ENCODE results near the gene IRS1.

Gene IRS1

DNA sequence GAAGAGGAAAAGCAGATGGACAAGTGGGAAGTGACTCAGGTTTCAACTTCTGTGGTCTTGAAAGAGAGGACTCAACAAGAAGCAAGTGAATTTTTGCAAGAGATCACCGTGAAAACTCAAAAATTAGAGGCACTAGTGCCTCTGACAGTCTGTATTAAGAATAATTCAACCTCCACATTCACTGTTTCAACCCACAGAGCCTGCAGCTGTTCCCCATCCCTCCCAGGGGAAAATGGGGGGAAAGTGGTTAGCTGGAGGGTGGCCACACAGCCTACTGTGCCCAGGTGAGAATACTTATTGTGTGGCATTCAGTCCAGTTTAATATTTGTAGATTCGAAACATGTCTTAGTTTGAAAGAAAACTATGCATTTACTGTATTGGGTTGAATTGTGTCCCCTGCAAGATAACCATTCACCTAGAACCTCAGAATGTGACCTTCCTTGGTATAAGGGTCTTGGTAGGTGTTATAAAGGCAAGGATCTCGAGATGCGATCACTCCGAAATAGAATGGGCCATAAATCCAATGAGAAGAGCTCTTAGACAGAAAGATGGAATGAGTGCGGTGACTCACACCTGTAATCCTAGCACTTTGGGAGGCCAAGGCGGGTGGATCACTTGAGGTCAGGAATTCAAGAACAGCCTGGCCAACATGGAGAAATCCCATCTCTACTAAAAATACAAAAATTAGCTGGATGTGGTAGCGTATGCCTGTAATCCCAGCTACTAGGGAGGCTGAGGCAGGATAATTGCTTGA, 94.3 kb downstream of the IRS1 start:
- in situ Hi-C loops (cut with MboI; ENCODE audit: low sequenced_read_pairs): no loop called here
- Histone ChIP-seq H3K27me3 (ENCODE audit: low read depth) (peaks cover 2% of the 10 kb centered on the region), H3K4me1 (no peaks in the 10 kb centered on the region), H3K36me3 (replicated peaks) (no peaks in the 10 kb centered on the region), H3K9me3 (no peaks in the 10 kb centered on the region), H3K4me3 (no peak overlapping the region)
- no peak for DNase-seq (ENCODE audit: low spot score in 2 of 2)

DNA sequence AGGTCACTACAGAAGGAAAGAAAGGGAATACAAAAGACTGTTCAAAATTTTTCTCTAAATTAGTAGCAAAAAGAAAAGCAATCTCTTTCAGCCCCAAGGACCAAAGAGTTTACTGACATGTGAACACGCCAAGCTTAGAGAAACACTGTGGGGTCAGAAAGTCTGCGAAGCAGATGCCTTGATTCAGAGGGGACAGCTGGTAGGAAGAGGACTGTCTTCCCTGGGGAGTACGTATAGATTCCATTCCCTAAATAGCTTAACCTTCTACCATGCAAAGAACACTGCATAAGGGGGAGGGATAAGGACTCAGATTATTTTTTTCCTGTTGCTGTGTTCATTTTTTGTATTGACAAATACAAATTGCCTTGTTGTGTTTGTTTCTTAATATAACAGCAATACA, 96.1 kb downstream of the IRS1 start:
- H3K9me3 ChIP-seq: no peaks in the 10 kb centered on the region
- H3K27me3 ChIP-seq (ENCODE audit: low read depth): peaks cover 2% of the 10 kb centered on the region
- DNase-seq (ENCODE audit: low spot score in 2 of 2): no peak
- H3K4me3 ChIP-seq: no peak overlapping the region
- H3K4me1 ChIP-seq: no peaks in the 10 kb centered on the region
- H3K36me3 ChIP-seq (replicated peaks): no peaks in the 10 kb centered on the region
- in situ Hi-C loops (cut with MboI; ENCODE audit: low sequenced_read_pairs): no loop called here

DNA sequence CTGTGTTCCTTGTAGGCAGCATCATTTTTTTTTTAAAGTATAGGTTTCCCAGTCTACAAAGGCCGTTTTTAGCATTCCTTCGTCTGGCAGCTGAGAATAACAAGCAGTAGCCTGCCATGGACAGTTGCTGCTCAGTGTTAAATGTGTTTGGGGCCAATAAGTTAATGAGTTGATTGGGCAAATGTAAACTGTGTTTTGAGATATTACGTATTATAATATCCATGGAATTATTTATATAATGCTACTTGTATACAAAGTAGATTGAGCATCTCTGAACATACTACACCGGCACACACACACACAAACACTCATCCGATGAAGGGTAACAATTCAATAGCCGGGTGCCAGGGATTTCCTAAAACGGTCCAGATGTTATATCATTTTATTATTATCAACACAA, 97.2 kb downstream of the IRS1 start:
- Histone ChIP-seq H3K27me3 (ENCODE audit: low read depth) (peaks cover 2% of the 10 kb centered on the region), H3K4me3 (no peak overlapping the region), H3K36me3 (replicated peaks) (no peaks in the 10 kb centered on the region), H3K9me3 (no peaks in the 10 kb centered on the region), H3K4me1 (no peaks in the 10 kb centered on the region)
- DNase-seq (ENCODE audit: low spot score in 2 of 2): no peak
- in situ Hi-C loops (cut with MboI; ENCODE audit: low sequenced_read_pairs): no loop called here

DNA sequence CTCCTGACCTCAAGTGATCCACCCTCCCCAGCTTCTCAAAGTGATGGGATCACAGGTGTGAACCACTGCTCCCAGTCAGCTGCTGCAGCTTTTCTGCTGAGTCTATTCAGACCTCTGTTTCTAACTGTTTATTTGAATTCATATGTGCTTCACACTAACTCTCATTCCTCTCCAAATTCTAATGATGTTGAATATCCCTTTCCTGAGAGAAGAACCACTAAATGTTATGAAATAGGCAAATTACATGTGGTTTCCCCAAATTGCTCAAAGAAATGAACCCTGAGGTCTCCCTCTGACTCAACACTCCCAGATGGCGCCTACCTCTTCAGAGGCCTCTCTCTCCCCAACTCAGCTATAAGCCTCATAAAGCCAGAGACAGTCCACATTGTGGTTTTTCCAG, 98.6 kb downstream of the IRS1 start:
- Histone ChIP-seq H3K4me3 (no peak overlapping the region), H3K36me3 (replicated peaks) (no peaks in the 10 kb centered on the region), H3K27me3 (ENCODE audit: low read depth) (peaks cover 2% of the 10 kb centered on the region), H3K9me3 (no peaks in the 10 kb centered on the region), H3K4me1 (peaks cover 3% of the 10 kb centered on the region; the same call in 1 of the 2 replicates)
- in situ Hi-C loops (cut with MboI; ENCODE audit: low sequenced_read_pairs): no loop called here
- no peak for DNase-seq (ENCODE audit: low spot score in 2 of 2)

DNA sequence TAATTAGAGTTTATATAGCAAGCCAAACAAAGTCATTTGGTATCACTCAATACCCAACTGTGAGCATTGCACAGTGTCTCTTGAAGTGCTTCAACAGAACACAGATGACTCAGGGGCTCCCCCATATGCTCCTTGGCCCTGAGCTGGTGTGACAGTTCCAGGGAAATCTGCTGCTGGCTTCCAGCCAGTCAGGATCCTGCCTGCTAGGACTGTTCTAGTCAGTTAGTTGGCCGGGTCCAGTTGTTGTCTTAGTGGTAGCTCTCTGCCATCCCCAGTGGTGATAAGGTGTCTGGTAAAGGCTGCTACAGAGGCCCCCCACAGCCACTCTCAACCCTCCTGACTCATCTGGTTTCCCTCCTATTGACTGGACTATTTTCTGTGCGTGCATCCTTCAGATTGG, 100.3 kb downstream of the IRS1 start:
- Histone ChIP-seq H3K27me3 (ENCODE audit: low read depth) (peaks cover 2% of the 10 kb centered on the region), H3K9me3 (no peaks in the 10 kb centered on the region), H3K4me3 (no peak overlapping the region), H3K36me3 (replicated peaks) (no peaks in the 10 kb centered on the region), H3K4me1 (peaks cover 8% of the 10 kb centered on the region)
- DNase-seq (ENCODE audit: low spot score in 2 of 2): no peak
- in situ Hi-C loops (cut with MboI; ENCODE audit: low sequenced_read_pairs): no loop called here

DNA sequence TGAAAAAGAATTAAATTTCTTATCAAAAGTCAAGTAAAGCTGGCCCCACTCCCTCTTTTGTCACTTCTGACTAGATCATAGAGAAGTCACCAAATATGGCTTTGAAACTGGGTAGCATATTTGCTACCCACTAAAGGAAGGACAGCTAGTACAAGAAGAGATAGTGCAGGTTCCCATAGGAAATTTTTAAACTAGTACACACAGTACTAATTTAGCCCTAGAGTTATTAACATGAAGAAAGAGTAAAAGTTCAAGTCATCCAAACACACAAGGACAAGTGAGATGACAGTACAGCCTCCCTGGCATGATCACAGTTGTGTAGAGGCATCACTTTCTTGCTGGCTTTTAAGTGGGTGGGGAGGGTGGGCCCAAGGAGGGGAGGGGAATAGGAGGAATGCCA, 100.9 kb downstream of the IRS1 start:
- Histone ChIP-seq H3K27me3 (ENCODE audit: low read depth) (peaks cover 2% of the 10 kb centered on the region; the same call in 1 of the 2 replicates), H3K4me3 (no peak overlapping the region), H3K36me3 (replicated peaks) (no peaks in the 10 kb centered on the region), H3K4me1 (peaks cover 8% of the 10 kb centered on the region), H3K9me3 (no peaks in the 10 kb centered on the region)
- in situ Hi-C loops (cut with MboI; ENCODE audit: low sequenced_read_pairs): no loop called here
- no peak for DNase-seq (ENCODE audit: low spot score in 2 of 2)

DNA sequence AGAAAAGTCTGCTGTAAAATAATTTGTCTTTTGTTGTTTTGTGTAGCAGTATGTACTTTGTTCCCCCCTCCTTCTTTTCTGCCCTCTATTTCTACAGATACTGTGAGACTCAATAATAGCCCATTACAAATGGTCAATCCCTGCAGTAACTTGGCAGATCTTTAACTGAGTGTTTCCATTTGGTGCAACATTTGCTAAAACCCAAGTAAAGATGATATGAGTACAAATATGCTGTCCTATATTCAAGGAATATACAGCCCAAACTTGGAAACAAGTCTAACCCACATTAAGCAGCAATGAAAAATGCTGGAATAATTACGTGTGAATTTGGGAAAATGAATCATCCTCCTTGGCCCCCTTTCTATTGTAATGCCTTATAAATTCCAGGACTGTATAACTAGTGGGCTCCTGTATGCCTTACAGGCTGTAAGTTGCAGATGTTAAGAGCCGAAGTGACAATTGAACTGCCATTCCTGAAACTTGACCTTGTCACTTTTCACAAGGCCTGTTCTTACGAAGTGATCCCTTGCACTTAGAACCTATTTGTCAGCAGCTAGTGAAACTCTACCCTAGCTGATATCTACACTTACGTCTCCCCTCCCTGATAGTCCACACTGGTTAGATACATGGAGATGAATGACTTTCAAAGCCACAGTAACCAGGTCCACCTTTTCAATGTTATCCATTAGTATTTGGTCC, 104.9 kb downstream of the IRS1 start:
- Histone ChIP-seq H3K4me3 (no peak overlapping the region), H3K9me3 (no peaks in the 10 kb centered on the region), H3K27me3 (ENCODE audit: low read depth) (no peaks in the 10 kb centered on the region), H3K4me1 (peaks cover 8% of the 10 kb centered on the region), H3K36me3 (replicated peaks) (no peaks in the 10 kb centered on the region)
- in situ Hi-C loops (cut with MboI; ENCODE audit: low sequenced_read_pairs): no loop called here
- no peak for DNase-seq (ENCODE audit: low spot score in 2 of 2)

DNA sequence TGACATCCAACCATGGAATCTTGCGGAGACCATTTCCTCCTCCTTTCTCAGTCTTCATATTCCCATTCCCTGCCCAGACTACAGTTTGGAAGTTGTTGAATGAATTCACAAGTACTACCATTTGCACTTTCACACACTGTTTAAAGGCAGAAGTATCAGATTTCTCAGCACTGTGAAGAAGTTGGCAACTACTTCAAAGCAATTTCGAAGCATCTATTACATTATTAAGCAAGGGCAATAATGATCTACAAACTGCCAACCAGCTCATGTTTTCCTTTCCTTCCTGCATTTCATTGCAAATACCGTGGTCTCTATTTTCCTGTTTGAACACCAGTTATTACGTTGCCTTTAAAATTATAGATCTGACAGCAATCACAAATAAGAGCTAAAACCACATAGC, 105.5 kb downstream of the IRS1 start:
- Histone ChIP-seq H3K4me1 (peaks cover 8% of the 10 kb centered on the region), H3K36me3 (replicated peaks) (no peaks in the 10 kb centered on the region), H3K27me3 (ENCODE audit: low read depth) (no peaks in the 10 kb centered on the region), H3K9me3 (no peaks in the 10 kb centered on the region), H3K4me3 (no peak overlapping the region)
- no peak for DNase-seq (ENCODE audit: low spot score in 2 of 2)
- in situ Hi-C loops (cut with MboI; ENCODE audit: low sequenced_read_pairs): no loop called here

DNA sequence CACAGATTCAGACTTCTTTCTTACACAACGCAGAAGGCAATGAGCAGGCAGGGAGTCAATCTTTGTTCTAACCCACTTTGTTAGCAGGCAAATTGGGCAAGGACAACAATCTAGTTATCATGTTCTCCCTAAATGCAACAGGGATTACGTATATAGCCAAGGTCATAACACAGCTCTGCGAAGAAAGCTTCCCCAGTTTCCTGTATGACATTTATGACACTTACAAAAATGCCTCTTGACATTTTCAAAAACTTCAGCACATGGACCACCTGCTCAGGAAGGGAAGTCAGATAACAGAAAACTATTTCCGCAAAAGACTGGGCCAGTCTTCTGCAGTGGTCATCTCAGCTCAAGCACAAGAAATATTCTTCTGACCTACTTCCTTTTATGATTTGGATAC, 106.1 kb downstream of the IRS1 start:
- H3K4me1 ChIP-seq: peaks cover 8% of the 10 kb centered on the region

DNA sequence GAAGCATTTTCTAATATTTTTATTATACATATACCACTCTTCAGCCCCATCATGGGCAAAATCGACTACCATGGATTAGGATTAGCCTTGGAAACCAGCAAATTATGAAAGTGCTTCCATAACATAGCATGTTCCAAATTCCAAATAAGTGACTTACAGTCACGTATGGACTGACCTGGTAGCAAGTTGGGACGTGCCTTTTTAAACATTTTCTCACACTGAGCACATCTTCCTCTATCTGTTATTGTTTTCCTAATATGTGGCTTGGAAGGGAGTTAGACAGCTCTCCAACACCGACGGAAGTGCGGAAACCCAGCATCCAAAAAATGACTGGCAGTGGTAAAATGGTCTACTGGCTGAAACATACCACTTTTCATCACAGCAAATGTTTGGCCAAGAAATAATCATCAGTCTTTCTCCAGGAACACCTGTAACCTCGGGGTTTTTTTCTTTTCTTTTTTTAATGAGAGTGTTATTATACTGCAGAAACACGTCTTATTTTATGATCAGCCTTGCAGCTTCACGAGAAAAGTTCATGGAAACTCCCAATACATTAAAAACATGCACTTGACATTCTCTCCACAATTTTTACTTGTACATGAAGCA, 107.0 kb downstream of the IRS1 start:
- peaks cover 8% of the 10 kb centered on the region for H3K4me1 ChIP-seq

More for the DNA sequence above, 106.1 kb downstream of the IRS1 start:
- H3K36me3 ChIP-seq (replicated peaks): no peaks in the 10 kb centered on the region
- no peak for DNase-seq (ENCODE audit: low spot score in 2 of 2)
- in situ Hi-C loops (cut with MboI; ENCODE audit: low sequenced_read_pairs): no loop called here
- H3K27me3 ChIP-seq (ENCODE audit: low read depth): no peaks in the 10 kb centered on the region
- H3K9me3 ChIP-seq: no peaks in the 10 kb centered on the region
- H3K4me3 ChIP-seq: no peak overlapping the region

DNA sequence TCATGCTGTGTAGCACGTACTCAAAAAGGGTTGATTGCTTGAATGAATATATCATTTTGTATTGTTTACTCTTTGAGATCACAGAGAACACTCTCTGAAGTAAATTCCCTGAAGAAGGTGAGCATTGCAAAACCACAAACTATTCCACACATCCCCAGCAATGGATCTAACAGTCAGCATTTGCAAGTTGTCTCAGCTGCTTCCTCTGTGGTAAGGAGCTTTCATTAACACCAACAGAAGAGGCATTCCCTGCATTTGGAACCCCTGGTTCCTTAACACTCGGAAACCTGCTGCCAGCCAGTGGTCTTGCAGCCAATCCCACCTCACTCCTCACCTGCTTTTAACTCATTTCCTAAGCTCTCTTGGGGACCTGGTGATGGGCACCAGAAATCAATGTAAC, 108.4 kb downstream of the IRS1 start:
- Histone ChIP-seq H3K4me1 (peaks cover 8% of the 10 kb centered on the region), H3K9me3 (no peaks in the 10 kb centered on the region), H3K4me3 (no peak overlapping the region), H3K27me3 (ENCODE audit: low read depth) (no peaks in the 10 kb centered on the region), H3K36me3 (replicated peaks) (no peaks in the 10 kb centered on the region)
- in situ Hi-C loops (cut with MboI; ENCODE audit: low sequenced_read_pairs): no loop called here
- no peak for DNase-seq (ENCODE audit: low spot score in 2 of 2)

More for the DNA sequence above, 107.0 kb downstream of the IRS1 start:
- H3K27me3 ChIP-seq (ENCODE audit: low read depth): no peaks in the 10 kb centered on the region
- H3K36me3 ChIP-seq (replicated peaks): no peaks in the 10 kb centered on the region
- no peaks in the 10 kb centered on the region for H3K9me3 ChIP-seq
- in situ Hi-C loops (cut with MboI; ENCODE audit: low sequenced_read_pairs): no loop called here
- no peak overlapping the region for H3K4me3 ChIP-seq
- DNase-seq (ENCODE audit: low spot score in 2 of 2): no peak

DNA sequence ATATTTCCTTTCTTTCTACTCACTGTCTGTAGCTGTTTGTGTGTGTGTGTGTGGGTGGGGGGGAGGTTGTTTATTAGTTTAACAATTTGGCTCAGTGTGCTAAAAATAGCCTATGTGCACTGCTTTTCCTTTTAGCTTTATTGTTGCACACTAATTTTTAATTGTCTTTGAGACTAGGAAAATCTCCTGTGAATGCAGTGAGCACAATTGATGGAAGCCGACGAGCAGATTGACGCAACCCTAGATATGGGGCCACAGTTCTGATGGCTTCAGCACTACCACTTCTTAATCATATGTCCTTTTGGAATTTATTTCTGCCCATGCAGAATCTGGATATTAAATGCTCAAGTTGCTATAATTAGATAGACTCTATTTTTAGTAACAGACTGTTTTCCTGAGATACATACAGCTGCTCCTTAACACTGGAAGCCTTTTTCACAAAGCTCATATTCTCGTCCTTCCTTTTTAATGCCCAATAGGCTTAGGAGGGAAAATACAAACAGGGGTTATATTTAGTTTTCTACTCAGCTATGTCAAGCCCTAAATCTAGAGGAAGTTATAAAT, 109.1 kb downstream of the IRS1 start:
- no peaks in the 10 kb centered on the region for H3K9me3 ChIP-seq
- no peak for DNase-seq (ENCODE audit: low spot score in 2 of 2)
- H3K4me1 ChIP-seq: peaks cover under 1% of the 10 kb centered on the region; the same call in 1 of the 2 replicates
- H3K27me3 ChIP-seq (ENCODE audit: low read depth): no peaks in the 10 kb centered on the region
- no peak overlapping the region for H3K4me3 ChIP-seq
- no peaks in the 10 kb centered on the region for H3K36me3 ChIP-seq (replicated peaks)
- in situ Hi-C loops (cut with MboI; ENCODE audit: low sequenced_read_pairs): no loop called here

DNA sequence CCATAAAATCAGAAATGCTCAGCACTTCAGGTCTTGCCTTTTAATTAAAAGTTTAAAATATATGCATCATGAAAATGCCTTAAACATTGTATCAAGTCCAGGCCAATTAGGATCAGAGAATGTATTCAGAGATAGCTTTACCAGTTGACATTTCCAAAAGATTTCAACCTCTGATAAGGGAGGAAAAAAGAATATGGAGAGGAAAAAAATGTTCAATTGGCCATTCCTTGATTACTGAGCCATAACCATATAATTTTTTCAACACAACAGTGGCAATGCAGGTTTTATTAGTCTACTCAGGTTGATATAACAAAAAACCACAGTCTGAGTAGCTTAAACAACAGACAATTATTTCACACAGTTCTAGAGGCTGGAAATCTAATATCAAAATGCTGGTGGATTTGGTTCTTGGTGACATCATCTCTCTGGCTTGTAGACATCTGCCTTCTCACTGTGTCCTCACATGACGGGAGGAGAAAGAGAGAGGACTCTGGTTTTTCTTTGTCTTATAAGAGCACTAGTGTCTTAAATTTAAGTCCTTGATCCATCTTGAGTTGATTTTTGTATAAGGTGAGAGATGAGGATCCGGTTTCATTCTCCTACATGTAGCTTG, 111.9 kb downstream of the IRS1 start:
- no peaks in the 10 kb centered on the region for H3K9me3 ChIP-seq
- no peak overlapping the region for H3K4me3 ChIP-seq
- in situ Hi-C loops (cut with MboI; ENCODE audit: low sequenced_read_pairs): no loop called here
- no peaks in the 10 kb centered on the region for H3K36me3 ChIP-seq (replicated peaks)
- no peaks in the 10 kb centered on the region for H3K27me3 ChIP-seq (ENCODE audit: low read depth)
- DNase-seq (ENCODE audit: low spot score in 2 of 2): no peak
- no peaks in the 10 kb centered on the region for H3K4me1 ChIP-seq

DNA sequence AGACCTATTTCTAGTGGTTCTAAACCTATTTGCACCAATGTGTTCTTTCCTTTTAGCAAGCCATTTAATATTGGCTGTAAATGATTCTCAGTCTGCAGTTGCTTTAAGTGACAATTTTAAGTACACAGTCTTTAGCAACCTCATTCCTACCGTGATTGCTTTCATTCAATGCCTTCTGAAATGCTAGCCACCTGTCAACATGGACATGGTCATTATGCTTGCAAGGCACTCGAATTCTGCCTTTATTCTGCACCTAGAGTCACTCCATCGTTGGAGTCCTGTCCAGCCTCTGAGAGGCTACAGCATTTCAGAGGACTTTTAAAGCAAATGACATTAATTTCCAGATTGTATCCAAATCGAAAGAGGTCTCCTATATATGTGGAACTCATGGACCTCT, 115.1 kb downstream of the IRS1 start:
- in situ Hi-C loops (cut with MboI; ENCODE audit: low sequenced_read_pairs): no loop called here
- Histone ChIP-seq H3K36me3 (replicated peaks) (no peaks in the 10 kb centered on the region), H3K27me3 (ENCODE audit: low read depth) (no peaks in the 10 kb centered on the region), H3K4me3 (no peak overlapping the region), H3K9me3 (no peaks in the 10 kb centered on the region), H3K4me1 (no peaks in the 10 kb centered on the region)
- no peak for DNase-seq (ENCODE audit: low spot score in 2 of 2)

Data from HAP-1 (cell line).